ENCODE data around the gene MSANTD2. TPM values are rescaled to one million over a fixed set of nuclear protein-coding genes. Genes with fewer than 3 reads are reported as not detected.

Gene MSANTD2
- total RNA-seq, 1 donor from 2014 or later = 12.1 TPM

GRCh38 chr11:124817036-124817435 is 16.8 kb upstream of the MSANTD2 start:
- no peak for DNase-seq (ENCODE audit: low spot score)

GRCh38 chr11:124814739-124815138 is 14.5 kb upstream of the MSANTD2 start:
- no peak for DNase-seq (ENCODE audit: low spot score)

GRCh38 chr11:124812876-124813275 is 12.7 kb upstream of the MSANTD2 start:
- no peak for DNase-seq (ENCODE audit: low spot score)

- no peak for DNase-seq (ENCODE audit: low spot score)
Observed at GRCh38 chr11:124811399-124812125, 11.4 kb upstream of the MSANTD2 start.

- DNase-seq (ENCODE audit: low spot score) = no peak
Observed at GRCh38 chr11:124807660-124808270, 7.6 kb upstream of the MSANTD2 start.

GRCh38 chr11:124807201-124807600 is 7.0 kb upstream of the MSANTD2 start:
- no peak for DNase-seq (ENCODE audit: low spot score)

- DNase-seq (ENCODE audit: low spot score) = no peak
Observed at GRCh38 chr11:124804884-124805283, 4.7 kb upstream of the MSANTD2 start.

GRCh38 chr11:124801636-124802312 is 1.6 kb upstream of the MSANTD2 start:
- no peak for DNase-seq (ENCODE audit: low spot score)

GRCh38 chr11:124801014-124801413 is 808 bp upstream of the MSANTD2 start:
- DNase-seq (ENCODE audit: low spot score) = no peak

GRCh38 chr11:124799348-124800225 is 619 bp downstream of the MSANTD2 start:
- peak; percentile 11 for DNase-seq (ENCODE audit: low spot score)

GRCh38 chr11:124798991-124799347 is 1.2 kb downstream of the MSANTD2 start:
- DNase-seq (ENCODE audit: low spot score) = no peak

GRCh38 chr11:124796312-124796711 is 3.9 kb downstream of the MSANTD2 start:
- no peak for DNase-seq (ENCODE audit: low spot score)

- no peak for DNase-seq (ENCODE audit: low spot score)
Observed at GRCh38 chr11:124793466-124794278, 6.5 kb downstream of the MSANTD2 start.

GRCh38 chr11:124791626-124792341 is 8.4 kb downstream of the MSANTD2 start:
- no peak for DNase-seq (ENCODE audit: low spot score)

GRCh38 chr11:124788521-124788920 is 11.7 kb downstream of the MSANTD2 start:
- no peak for DNase-seq (ENCODE audit: low spot score)

- DNase-seq (ENCODE audit: low spot score) = no peak
Observed at GRCh38 chr11:124784051-124784450, 16.2 kb downstream of the MSANTD2 start.

GRCh38 chr11:124783002-124783401 is 17.2 kb downstream of the MSANTD2 start:
- no peak for DNase-seq (ENCODE audit: low spot score)

GRCh38 chr11:124779568-124779967 is 20.6 kb downstream of the MSANTD2 start:
- DNase-seq (ENCODE audit: low spot score) = no peak

GRCh38 chr11:124778281-124778680 is 21.9 kb downstream of the MSANTD2 start:
- DNase-seq (ENCODE audit: low spot score) = no peak

- no peak for DNase-seq (ENCODE audit: low spot score)
Observed at GRCh38 chr11:124776865-124777645, 23.2 kb downstream of the MSANTD2 start.
